ENCODE results near the gene AP4M1. TPM values are rescaled to one million over a fixed set of nuclear protein-coding genes. Genes with fewer than 3 reads are reported as not detected.

The AP4M1 gene, protein sequence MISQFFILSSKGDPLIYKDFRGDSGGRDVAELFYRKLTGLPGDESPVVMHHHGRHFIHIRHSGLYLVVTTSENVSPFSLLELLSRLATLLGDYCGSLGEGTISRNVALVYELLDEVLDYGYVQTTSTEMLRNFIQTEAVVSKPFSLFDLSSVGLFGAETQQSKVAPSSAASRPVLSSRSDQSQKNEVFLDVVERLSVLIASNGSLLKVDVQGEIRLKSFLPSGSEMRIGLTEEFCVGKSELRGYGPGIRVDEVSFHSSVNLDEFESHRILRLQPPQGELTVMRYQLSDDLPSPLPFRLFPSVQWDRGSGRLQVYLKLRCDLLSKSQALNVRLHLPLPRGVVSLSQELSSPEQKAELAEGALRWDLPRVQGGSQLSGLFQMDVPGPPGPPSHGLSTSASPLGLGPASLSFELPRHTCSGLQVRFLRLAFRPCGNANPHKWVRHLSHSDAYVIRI
- 10 to 100 TPM; 12.0 to 13.8 TPM for total RNA-seq

GRCh38 chr7:100101016-100101862 lies at the start of gene AP4M1, which contains the start of gene MCM7:
AP4M1 (plus strand) TSS chr7:100101643; CDS start chr7:100101715, 72 bp downstream.
MCM7 (minus strand) TSS chr7:100101397; CDS start chr7:100101294, 103 bp downstream.

DNA sequence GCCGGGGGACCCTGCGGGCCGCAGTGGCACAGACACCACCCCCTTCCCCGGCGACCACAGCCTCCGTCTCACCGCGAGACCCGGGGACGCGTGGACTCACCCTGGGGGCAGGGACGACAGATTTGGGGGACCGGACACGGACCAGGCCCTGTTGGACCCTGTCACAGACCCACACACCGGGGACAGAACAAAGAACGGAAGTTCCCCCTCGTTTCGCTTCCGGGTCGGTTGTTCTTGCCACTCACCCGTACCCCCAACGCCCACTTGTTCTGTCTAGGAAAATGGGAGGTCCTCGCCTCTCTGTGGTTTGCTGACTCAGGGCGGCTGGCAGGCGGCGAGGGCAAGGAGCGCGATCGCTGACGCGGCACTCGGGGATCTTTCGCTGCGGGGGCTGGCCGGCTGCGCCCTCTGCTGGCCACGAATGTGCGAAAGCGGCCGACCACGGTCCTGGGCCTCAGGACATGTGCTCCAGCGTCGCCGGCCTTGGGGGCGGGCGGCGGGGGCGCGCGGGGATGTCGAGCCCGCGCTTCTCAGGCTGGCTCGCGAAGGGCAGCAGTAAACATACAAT lies 19.8 kb upstream of the AP4M1 start, which contains the start of gene ZNF3:
Gene ZNF3, minus strand, starts transcription at position 189 of the 568 bp plus-strand sequence. CDS start 4,366 bp downstream, outside the sequence.

GRCh38 chr7:100088621-100089457 lies 12.6 kb upstream of the AP4M1 start, which contains the start of gene COPS6:
COPS6 (plus strand) TSS chr7:100088969; CDS start chr7:100088991, 22 bp downstream.

GRCh38 chr7:100119072-100119969 lies 17.9 kb downstream of the AP4M1 start, which contains the start of the genes CNPY4 and TAF6:
CNPY4 (plus strand) TSS chr7:100119634; CDS start chr7:100119745, 111 bp downstream.
TAF6 (minus strand) TSS chr7:100119358; CDS start chr7:100114209, 5,149 bp downstream.

GRCh38 chr7:100126931-100127865 lies 25.8 kb downstream of the AP4M1 start, which contains the start of gene MBLAC1:
MBLAC1 (plus strand) TSS chr7:100126967; CDS start chr7:100127396, 429 bp downstream.

DNA sequence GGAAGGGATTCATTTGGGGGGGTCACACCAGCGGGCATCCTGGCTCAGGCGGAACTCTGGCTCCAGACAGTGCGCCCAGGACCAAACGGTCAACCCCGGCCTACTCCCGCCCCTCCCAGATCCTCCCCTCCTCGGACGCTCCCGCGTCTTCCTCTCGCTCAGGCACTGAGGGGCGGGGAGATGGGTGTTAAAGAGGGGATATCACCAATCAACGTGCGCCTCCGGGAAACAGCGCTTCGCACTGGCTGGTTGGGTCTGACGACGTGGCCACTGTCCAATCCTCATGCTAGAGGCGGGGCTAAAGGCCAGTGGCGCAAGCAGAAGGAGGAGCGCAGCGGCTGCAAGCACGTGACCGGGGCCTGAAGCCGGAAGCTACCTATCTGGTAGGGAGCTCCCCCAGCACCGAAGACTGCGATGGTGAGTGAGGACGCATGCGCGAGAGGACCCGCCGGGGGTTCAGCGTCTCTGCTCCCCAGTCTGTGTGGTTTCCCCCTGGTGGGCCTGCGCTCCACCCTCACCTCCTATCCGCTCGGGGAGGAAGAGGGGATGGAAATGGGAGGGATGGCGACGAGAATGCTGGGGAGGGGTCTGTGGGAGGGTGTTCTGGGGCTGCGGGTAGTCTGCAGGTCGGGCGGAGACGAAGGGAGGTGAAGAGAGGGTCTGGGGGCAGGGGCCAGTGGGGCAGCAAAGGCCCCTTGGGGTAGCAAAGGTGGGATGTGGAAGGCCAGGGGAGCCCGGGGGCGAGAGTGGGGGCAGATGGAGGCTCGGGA lies 47.3 kb downstream of the AP4M1 start, which contains the start of gene LAMTOR4:
Gene LAMTOR4, plus strand, starts transcription at position 360 of the 770 bp plus-strand sequence. Its CDS starts 55 bp downstream, at position 415.

Small RNA genes lying within 50 kb of the gene (microRNA-seq; reads per million reads assigned to microRNA genes)
- gene MIR106B (ENCODE audit: borderline microRNAs expressed, borderline replicate concordance), result 1,154 reads per million, percentile 89 among the genes with 10 or more reads in this experiment
- gene MIR25 (ENCODE audit: borderline microRNAs expressed, borderline replicate concordance), result 176 reads per million, percentile 77 among the genes with 10 or more reads in this experiment
- gene MIR4658 (ENCODE audit: borderline microRNAs expressed, borderline replicate concordance), result not detected
- 8,342 reads per million, percentile 97 among the genes with 10 or more reads in this experiment for gene MIR93 (ENCODE audit: borderline microRNAs expressed, borderline replicate concordance)

Other genes starting within 250 kb of the AP4M1 start
- gene OR2AE1, start 224.6 kb upstream of the AP4M1 start, total RNA-seq, result under 1 TPM in 1 of 2 experiments, not detected in 1; 0.25 TPM
- gene TRIM4, start 182.1 kb upstream of the AP4M1 start, total RNA-seq, result 10 to 100 TPM; 33.9 to 35.2 TPM
- gene GJC3, start 172.0 kb upstream of the AP4M1 start, total RNA-seq, result not detected
- not detected for gene AZGP1, start 125.6 kb upstream of the AP4M1 start, total RNA-seq
- 10 to 100 TPM; 61.8 to 68.2 TPM for gene ZKSCAN1, start 86.0 kb upstream of the AP4M1 start, total RNA-seq
- gene ZSCAN21, start 51.9 kb upstream of the AP4M1 start, total RNA-seq, result 1 to 10 TPM; 6.7 to 7.3 TPM
- gene ZNF3, start 19.9 kb upstream of the AP4M1 start, total RNA-seq, result 10 to 100 TPM; 21.2 to 23.0 TPM
- 10 to 100 TPM; 67.0 to 69.1 TPM for gene COPS6, start 12.7 kb upstream of the AP4M1 start, total RNA-seq
- gene MCM7, start 246 bp upstream of the AP4M1 start, total RNA-seq, result 100 to 1,000 TPM; 219 to 229 TPM
- gene TAF6, start 17.7 kb downstream of the AP4M1 start, total RNA-seq, result 10 to 100 TPM; 49.0 to 53.3 TPM
- gene CNPY4, start 18.0 kb downstream of the AP4M1 start, total RNA-seq, result 10 to 100 TPM; 35.7 to 40.9 TPM
- 1 to 10 TPM; 3.0 to 4.3 TPM for gene MBLAC1, start 25.3 kb downstream of the AP4M1 start, total RNA-seq
- gene LAMTOR4, start 47.3 kb downstream of the AP4M1 start, total RNA-seq, result 100 to 1,000 TPM; 170 to 180 TPM
- 10 to 100 TPM; 52.0 to 52.2 TPM for gene TRAPPC14, start 57.1 kb downstream of the AP4M1 start, total RNA-seq
- gene GAL3ST4, start 67.0 kb downstream of the AP4M1 start, total RNA-seq, result 10 to 100 TPM; 14.8 to 14.9 TPM
- 10 to 100 TPM; 15.6 to 15.7 TPM for gene GPC2, start 75.7 kb downstream of the AP4M1 start, total RNA-seq
- gene STAG3, start 76.3 kb downstream of the AP4M1 start, total RNA-seq, result 10 to 100 TPM; 15.7 to 16.1 TPM
- 10 to 100 TPM; 70.9 to 72.5 TPM for gene PVRIG, start 118.3 kb downstream of the AP4M1 start, total RNA-seq
- gene SPDYE3, start 206.1 kb downstream of the AP4M1 start, total RNA-seq, result not detected